SU-DHL-6 (cell line): Measurements from ENCODE around the gene LILRA5.

ENCODE experiments used
- H2AFZ ChIP-seq: fragments of 200-600 bp; sonication (generic); 2 replicates; pipeline ENCODE4 v1.6.1; 2014; ENCODE audit warnings: low read depth, mild to moderate bottlenecking, moderate library complexity, mixed read lengths, antibody characterized with exemption, low read length; ENCODE audit not compliant: severe bottlenecking
- H3F3A ChIP-seq: fragments of 200-600 bp; shearing (Covaris generic); 2 replicates; pipeline ENCODE4 v1.6.0; 2016; ENCODE audit warnings: antibody characterized with exemption, mild to moderate bottlenecking; ENCODE audit not compliant: insufficient read depth
- H3K27ac ChIP-seq: fragments of 200-600 bp; sonication (generic); 2 replicates; pipeline ENCODE4 v1.5.1; 2016; ENCODE audit warnings: low read depth, mild to moderate bottlenecking, low read length, moderate library complexity, mixed read lengths
- H3K27me3 ChIP-seq: fragments of 200-600 bp; sonication (generic), shearing (Covaris generic); 2 replicates; pipeline ENCODE4 v1.6.0; 2014; ENCODE audit warnings: mild to moderate bottlenecking, low read length
- H3K36me3 ChIP-seq: fragments of 200-600 bp; sonication (generic); 2 replicates; pipeline ENCODE4 v1.6.1; 2014; ENCODE audit warnings: mild to moderate bottlenecking, low read length, mixed read lengths
- H3K4me2 ChIP-seq: fragments of 300-600, 200-600 bp; shearing (Covaris generic), sonication (generic); 2 replicates; pipeline ENCODE4 v1.6.0; 2014; ENCODE audit warnings: low read length, low read depth, mild to moderate bottlenecking; ENCODE audit not compliant: poor library complexity, severe bottlenecking
- H3K4me3 ChIP-seq: fragments of 200-600 bp; sonication (generic); 2 replicates; pipeline ENCODE4 v1.5.1; 2014; ENCODE audit warnings: antibody characterized with exemption, low read length, mild to moderate bottlenecking, mixed read lengths; ENCODE audit not compliant: insufficient read depth, poor library complexity, severe bottlenecking
- H3K79me2 ChIP-seq: fragments of 200-600 bp; sonication (generic); 2 replicates; pipeline ENCODE4 v1.6.1; 2014; ENCODE audit warnings: mild to moderate bottlenecking, low read length, moderate library complexity; ENCODE audit not compliant: insufficient read depth
- H3K9ac ChIP-seq: fragments of 200-600 bp; sonication (generic); 2 replicates; pipeline ENCODE4 v1.7.0; 2014; ENCODE audit warnings: mild to moderate bottlenecking, low read length
- H3K9me2 ChIP-seq: fragments of 200-600 bp; sonication (generic); replicated peaks from 2 replicates; pipeline ENCODE4 v1.6.1; 2014; ENCODE audit warnings: low read length; ENCODE audit not compliant: insufficient read depth
- H3K9me3 ChIP-seq: fragments of 200-600 bp; sonication (generic); 2 replicates; pipeline ENCODE4 v1.6.1; 2014; ENCODE audit warnings: low read length, mixed read lengths; ENCODE audit not compliant: insufficient read depth
- H4K20me1 ChIP-seq: fragments of 200-600 bp; sonication (generic); 2 replicates; pipeline ENCODE4 v1.6.1; 2014; ENCODE audit warnings: low read depth, mild to moderate bottlenecking, antibody characterized with exemption, low read length, moderate library complexity, mixed read lengths
- EZH2phosphoT487 ChIP-seq: fragments of 200-600 bp; sonication (generic), shearing (Covaris generic); conservative IDR thresholded peaks from 2 replicates; pipeline ENCODE4 v1.6.1; 2018; ENCODE audit warnings: mild to moderate bottlenecking, antibody characterized with exemption, low read length, moderate library complexity, mixed read lengths
- TF ChIP-seq, protein P1 (sequence below): fragments of 200-600 bp; sonication (generic); IDR thresholded peaks from one replicate; pipeline ENCODE4 v1.5.1; 2017; ENCODE audit warnings: antibody characterized with exemption, mild to moderate bottlenecking, low read length, moderate library complexity; ENCODE audit not compliant: insufficient read depth, poor library complexity, severe bottlenecking

The LILRA5 gene

DNA sequence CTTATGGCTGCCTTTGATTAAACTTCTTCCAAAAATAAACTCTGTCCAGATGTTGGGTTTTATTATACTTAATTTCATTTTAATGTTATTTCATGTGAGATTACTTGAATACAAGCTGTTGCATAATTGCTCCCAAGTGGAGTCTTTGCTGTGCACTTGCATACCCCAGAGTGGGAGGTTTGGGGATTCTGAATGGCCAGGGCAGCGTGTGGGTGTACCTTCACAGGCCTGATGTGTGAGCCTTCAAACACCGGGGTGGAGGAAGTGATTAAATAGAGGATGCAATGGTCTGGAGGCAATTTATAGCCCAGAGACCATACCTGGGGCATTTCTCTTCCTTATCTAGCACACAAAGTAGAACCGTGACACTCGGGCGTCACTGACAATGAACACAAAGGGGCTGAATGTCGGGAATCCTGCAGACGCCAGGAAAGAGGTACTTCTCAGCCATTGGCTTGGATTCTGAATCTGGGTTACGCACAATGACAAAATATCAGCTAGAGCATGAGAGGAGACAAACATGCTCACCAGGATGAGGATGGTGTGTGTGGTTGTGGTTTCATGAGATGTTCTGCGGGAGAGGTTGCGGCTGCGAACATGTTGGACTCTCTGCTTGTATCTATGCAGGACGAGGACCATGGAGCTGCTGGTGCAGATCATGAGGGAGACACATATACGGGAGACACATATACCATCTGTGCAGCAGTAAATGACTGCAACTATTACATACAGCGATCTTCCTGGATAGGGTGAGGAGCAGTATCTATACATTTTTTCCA lies 7.1 kb upstream of the LILRA5 start:
- no peaks in the 10 kb centered on the region for H3K27me3 ChIP-seq
- no peak overlapping the region for H3K4me3 ChIP-seq
- H3K4me2 ChIP-seq, result no peak overlapping the region

DNA sequence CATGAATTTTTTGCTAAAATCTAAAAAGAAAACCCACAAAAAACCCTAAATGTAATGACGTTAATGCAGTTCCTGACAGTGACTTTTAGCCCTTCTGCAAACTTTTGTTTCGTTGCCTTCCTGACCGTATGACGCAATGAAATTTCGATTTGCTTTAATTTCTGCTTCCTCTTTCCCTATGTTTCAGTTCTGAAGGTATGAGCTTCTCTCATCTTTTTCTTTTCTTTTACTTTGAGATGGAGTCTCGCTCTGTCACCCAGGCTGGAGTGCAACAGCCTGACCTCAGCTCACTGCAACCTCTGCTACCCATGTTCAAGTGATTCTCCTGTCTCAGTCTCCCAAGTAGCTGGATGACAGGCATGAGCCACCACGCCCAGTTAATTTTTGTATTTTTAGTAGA lies 6.1 kb upstream of the LILRA5 start:
- Histone ChIP-seq H3K27ac (no peak overlapping the region), H3K36me3 (no peaks in the 10 kb centered on the region), H2AFZ (no peak overlapping the region), H3K9me2 (no peaks in the 10 kb centered on the region), H3K4me3 (no peak overlapping the region), H3K9ac (no peak overlapping the region), H3K27me3 (no peaks in the 10 kb centered on the region), H3F3A (no peaks in the 10 kb centered on the region), H3K4me2 (no peak overlapping the region), H3K9me3 (no peaks in the 10 kb centered on the region), H4K20me1 (no peaks in the 10 kb centered on the region), H3K79me2 (no peaks in the 10 kb centered on the region)
- TF ChIP-seq, protein P1, sequence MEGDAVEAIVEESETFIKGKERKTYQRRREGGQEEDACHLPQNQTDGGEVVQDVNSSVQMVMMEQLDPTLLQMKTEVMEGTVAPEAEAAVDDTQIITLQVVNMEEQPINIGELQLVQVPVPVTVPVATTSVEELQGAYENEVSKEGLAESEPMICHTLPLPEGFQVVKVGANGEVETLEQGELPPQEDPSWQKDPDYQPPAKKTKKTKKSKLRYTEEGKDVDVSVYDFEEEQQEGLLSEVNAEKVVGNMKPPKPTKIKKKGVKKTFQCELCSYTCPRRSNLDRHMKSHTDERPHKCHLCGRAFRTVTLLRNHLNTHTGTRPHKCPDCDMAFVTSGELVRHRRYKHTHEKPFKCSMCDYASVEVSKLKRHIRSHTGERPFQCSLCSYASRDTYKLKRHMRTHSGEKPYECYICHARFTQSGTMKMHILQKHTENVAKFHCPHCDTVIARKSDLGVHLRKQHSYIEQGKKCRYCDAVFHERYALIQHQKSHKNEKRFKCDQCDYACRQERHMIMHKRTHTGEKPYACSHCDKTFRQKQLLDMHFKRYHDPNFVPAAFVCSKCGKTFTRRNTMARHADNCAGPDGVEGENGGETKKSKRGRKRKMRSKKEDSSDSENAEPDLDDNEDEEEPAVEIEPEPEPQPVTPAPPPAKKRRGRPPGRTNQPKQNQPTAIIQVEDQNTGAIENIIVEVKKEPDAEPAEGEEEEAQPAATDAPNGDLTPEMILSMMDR, result no peak
- no peak for TF ChIP-seq EZH2phosphoT487

More for the DNA sequence above, 7.1 kb upstream of the LILRA5 start:
- TF ChIP-seq EZH2phosphoT487, result no peak
- TF ChIP-seq, protein P1, result no peak
- H3K36me3 ChIP-seq, result no peaks in the 10 kb centered on the region
- no peaks in the 10 kb centered on the region for H3F3A ChIP-seq
- H3K9me3 ChIP-seq, result no peaks in the 10 kb centered on the region
- no peaks in the 10 kb centered on the region for H3K9me2 ChIP-seq
- H2AFZ ChIP-seq, result no peak overlapping the region
- no peaks in the 10 kb centered on the region for H4K20me1 ChIP-seq
- H3K9ac ChIP-seq, result no peak overlapping the region
- H3K79me2 ChIP-seq, result no peaks in the 10 kb centered on the region
- H3K27ac ChIP-seq, result no peak overlapping the region

DNA sequence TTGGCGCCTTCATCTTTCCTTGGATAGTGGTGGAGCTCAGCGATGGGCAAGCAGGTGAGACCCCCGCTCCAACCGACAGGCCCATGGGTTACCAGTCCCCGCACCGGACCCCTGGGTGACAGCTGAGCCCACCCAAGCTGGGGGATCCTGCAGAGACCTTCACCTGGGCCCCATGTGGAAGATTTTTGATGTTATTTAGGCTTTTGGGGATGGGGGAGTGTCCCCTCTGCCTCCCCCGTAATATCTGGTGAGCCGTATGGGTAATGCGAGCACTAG lies 4.9 kb upstream of the LILRA5 start:
- no peak overlapping the region for H2AFZ ChIP-seq

More for the DNA sequence above, 4.9 kb upstream of the LILRA5 start:
- Histone ChIP-seq H3K4me3 (no peak overlapping the region), H3K36me3 (no peaks in the 10 kb centered on the region), H3K4me2 (no peak overlapping the region), H4K20me1 (no peaks in the 10 kb centered on the region), H3K9me3 (no peaks in the 10 kb centered on the region), H3K79me2 (no peaks in the 10 kb centered on the region), H3K27ac (no peak overlapping the region), H3K9me2 (no peaks in the 10 kb centered on the region), H3K9ac (no peak overlapping the region), H3K27me3 (no peaks in the 10 kb centered on the region), H3F3A (no peaks in the 10 kb centered on the region)
- TF ChIP-seq, protein P1, result no peak
- TF ChIP-seq EZH2phosphoT487, result no peak
